ENCODE results near the gene SCG5.

DNA sequence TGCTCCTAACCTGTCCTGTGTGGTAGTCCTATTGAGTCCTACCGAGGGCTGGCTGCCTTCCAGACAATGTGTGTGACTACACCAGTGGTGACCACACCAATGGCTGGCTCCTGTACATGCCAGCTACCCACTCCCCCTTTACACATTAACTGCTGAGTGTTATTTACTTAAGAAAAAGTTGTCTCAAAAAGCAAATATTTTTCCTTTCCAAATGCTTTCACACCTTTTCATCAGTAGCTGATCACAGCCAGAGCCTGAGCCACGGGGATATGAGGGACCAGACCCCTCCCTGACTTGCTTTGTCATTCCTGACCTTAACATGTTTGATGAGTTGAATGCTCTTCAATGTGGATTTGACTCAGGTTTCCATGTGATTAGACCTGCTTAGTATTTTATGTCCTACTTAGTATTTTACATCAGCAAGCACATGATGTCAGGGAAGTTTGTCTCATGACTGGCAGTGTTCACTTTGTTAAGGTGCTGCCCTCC is 46.7 kb downstream of the SCG5 start:
- TF ChIP-seq EZH2phosphoT487 (IDR thresholded peaks at IDR 0.05; ENCODE audit: borderline replicate concordance, low read depth) (no peak), POLR2AphosphoS5 (IDR thresholded peaks at IDR 0.05; ENCODE audit: low read depth, low read length) (no peak), CHD2 (IDR thresholded peaks at IDR 0.05; ENCODE audit: low read length, partially characterized antibody) (no peak), SIN3A (IDR thresholded peaks at IDR 0.05; ENCODE audit: borderline replicate concordance, low read depth, low read length) (no peak), GATA2 (CRISPR knock-in tag; IDR thresholded peaks at IDR 0.05) (no peak)
- TF ChIP-seq, protein P1, sequence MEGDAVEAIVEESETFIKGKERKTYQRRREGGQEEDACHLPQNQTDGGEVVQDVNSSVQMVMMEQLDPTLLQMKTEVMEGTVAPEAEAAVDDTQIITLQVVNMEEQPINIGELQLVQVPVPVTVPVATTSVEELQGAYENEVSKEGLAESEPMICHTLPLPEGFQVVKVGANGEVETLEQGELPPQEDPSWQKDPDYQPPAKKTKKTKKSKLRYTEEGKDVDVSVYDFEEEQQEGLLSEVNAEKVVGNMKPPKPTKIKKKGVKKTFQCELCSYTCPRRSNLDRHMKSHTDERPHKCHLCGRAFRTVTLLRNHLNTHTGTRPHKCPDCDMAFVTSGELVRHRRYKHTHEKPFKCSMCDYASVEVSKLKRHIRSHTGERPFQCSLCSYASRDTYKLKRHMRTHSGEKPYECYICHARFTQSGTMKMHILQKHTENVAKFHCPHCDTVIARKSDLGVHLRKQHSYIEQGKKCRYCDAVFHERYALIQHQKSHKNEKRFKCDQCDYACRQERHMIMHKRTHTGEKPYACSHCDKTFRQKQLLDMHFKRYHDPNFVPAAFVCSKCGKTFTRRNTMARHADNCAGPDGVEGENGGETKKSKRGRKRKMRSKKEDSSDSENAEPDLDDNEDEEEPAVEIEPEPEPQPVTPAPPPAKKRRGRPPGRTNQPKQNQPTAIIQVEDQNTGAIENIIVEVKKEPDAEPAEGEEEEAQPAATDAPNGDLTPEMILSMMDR (IDR thresholded peaks at IDR 0.05), result no peak
- TF ChIP-seq, protein P2, sequence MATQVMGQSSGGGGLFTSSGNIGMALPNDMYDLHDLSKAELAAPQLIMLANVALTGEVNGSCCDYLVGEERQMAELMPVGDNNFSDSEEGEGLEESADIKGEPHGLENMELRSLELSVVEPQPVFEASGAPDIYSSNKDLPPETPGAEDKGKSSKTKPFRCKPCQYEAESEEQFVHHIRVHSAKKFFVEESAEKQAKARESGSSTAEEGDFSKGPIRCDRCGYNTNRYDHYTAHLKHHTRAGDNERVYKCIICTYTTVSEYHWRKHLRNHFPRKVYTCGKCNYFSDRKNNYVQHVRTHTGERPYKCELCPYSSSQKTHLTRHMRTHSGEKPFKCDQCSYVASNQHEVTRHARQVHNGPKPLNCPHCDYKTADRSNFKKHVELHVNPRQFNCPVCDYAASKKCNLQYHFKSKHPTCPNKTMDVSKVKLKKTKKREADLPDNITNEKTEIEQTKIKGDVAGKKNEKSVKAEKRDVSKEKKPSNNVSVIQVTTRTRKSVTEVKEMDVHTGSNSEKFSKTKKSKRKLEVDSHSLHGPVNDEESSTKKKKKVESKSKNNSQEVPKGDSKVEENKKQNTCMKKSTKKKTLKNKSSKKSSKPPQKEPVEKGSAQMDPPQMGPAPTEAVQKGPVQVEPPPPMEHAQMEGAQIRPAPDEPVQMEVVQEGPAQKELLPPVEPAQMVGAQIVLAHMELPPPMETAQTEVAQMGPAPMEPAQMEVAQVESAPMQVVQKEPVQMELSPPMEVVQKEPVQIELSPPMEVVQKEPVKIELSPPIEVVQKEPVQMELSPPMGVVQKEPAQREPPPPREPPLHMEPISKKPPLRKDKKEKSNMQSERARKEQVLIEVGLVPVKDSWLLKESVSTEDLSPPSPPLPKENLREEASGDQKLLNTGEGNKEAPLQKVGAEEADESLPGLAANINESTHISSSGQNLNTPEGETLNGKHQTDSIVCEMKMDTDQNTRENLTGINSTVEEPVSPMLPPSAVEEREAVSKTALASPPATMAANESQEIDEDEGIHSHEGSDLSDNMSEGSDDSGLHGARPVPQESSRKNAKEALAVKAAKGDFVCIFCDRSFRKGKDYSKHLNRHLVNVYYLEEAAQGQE (IDR thresholded peaks at IDR 0.05; ENCODE audit: low read depth, low read length), result no peak
- TF ChIP-seq, protein P3, sequence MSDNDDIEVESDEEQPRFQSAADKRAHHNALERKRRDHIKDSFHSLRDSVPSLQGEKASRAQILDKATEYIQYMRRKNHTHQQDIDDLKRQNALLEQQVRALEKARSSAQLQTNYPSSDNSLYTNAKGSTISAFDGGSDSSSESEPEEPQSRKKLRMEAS (IDR thresholded peaks at IDR 0.05; ENCODE audit: low read depth), result no peak

All from SK-N-SH (cell line).